Measurements from ENCODE around the gene CRYGS.
"Not testable (repeated sequence)": the region's sequence is repeated elsewhere in the genome, so short reads cannot be mapped to it uniquely, and the experiment has no call there.

Gene CRYGS

GRCh38 chr3:186544281-186544680 is at the start of gene CRYGS:
Gene CRYGS, minus strand, starts transcription at chr3:186544380. Its CDS starts 54 bp downstream, at chr3:186544326.
- H3K27me3 ChIP-seq (ENCODE audit: control insufficient read depth, insufficient read depth, low read length) = no peaks in the 10 kb centered on the region
- no peaks in the 10 kb centered on the region for H3K36me3 ChIP-seq (ENCODE audit: control insufficient read depth, insufficient read depth, low read length)
- H3K4me1 ChIP-seq (ENCODE audit: control insufficient read depth, insufficient read depth, low read length) = no peaks in the 10 kb centered on the region
- no peak within 1 kb of the TSS for H3K4me3 ChIP-seq (ENCODE audit: low read length)
- H3K27ac ChIP-seq (ENCODE audit: low read depth, low read length) = no peak within 1 kb of the TSS
- no peak within 1 kb of the TSS for H3K9ac ChIP-seq (ENCODE audit: low read length)

- Histone ChIP-seq H3K4me1 (ENCODE audit: control insufficient read depth, insufficient read depth, low read length) (no peaks in the 10 kb centered on the region), H3K36me3 (ENCODE audit: control insufficient read depth, insufficient read depth, low read length) (no peaks in the 10 kb centered on the region), H3K27ac (ENCODE audit: low read depth, low read length) (no peak overlapping the region), H3K9ac (ENCODE audit: low read length) (no peak overlapping the region), H3K27me3 (ENCODE audit: control insufficient read depth, insufficient read depth, low read length) (no peaks in the 10 kb centered on the region), H3K4me3 (ENCODE audit: low read length) (no peak overlapping the region)
Measured at GRCh38 chr3:186593862-186594261, 49.7 kb upstream of the CRYGS start.

GRCh38 chr3:186592682-186593081 is 48.5 kb upstream of the CRYGS start:
- Histone ChIP-seq H3K27me3 (ENCODE audit: control insufficient read depth, insufficient read depth, low read length) (no peaks in the 10 kb centered on the region), H3K9ac (ENCODE audit: low read length) (no peak overlapping the region), H3K27ac (ENCODE audit: low read depth, low read length) (no peak overlapping the region), H3K4me1 (ENCODE audit: control insufficient read depth, insufficient read depth, low read length) (no peaks in the 10 kb centered on the region), H3K4me3 (ENCODE audit: low read length) (no peak overlapping the region), H3K36me3 (ENCODE audit: control insufficient read depth, insufficient read depth, low read length) (no peaks in the 10 kb centered on the region)

- Histone ChIP-seq H3K4me1 (ENCODE audit: control insufficient read depth, insufficient read depth, low read length) (no peaks in the 10 kb centered on the region), H3K36me3 (ENCODE audit: control insufficient read depth, insufficient read depth, low read length) (no peaks in the 10 kb centered on the region), H3K9ac (ENCODE audit: low read length) (no peak overlapping the region), H3K4me3 (ENCODE audit: low read length) (no peak overlapping the region), H3K27me3 (ENCODE audit: control insufficient read depth, insufficient read depth, low read length) (no peaks in the 10 kb centered on the region), H3K27ac (ENCODE audit: low read depth, low read length) (no peak overlapping the region)
Measured at GRCh38 chr3:186590580-186591295, 46.6 kb upstream of the CRYGS start.

- Histone ChIP-seq H3K27me3 (ENCODE audit: control insufficient read depth, insufficient read depth, low read length) (no peaks in the 10 kb centered on the region), H3K27ac (ENCODE audit: low read depth, low read length) (no peak overlapping the region), H3K4me3 (ENCODE audit: low read length) (no peak overlapping the region), H3K9ac (ENCODE audit: low read length) (no peak overlapping the region), H3K36me3 (ENCODE audit: control insufficient read depth, insufficient read depth, low read length) (peaks cover under 1% of the 10 kb centered on the region), H3K4me1 (ENCODE audit: control insufficient read depth, insufficient read depth, low read length) (no peaks in the 10 kb centered on the region)
Measured at GRCh38 chr3:186589856-186590579, 45.8 kb upstream of the CRYGS start.

- Histone ChIP-seq H3K36me3 (ENCODE audit: control insufficient read depth, insufficient read depth, low read length) (peaks cover 10% of the 10 kb centered on the region), H3K9ac (ENCODE audit: low read length) (no peak overlapping the region), H3K4me1 (ENCODE audit: control insufficient read depth, insufficient read depth, low read length) (no peaks in the 10 kb centered on the region), H3K27me3 (ENCODE audit: control insufficient read depth, insufficient read depth, low read length) (no peaks in the 10 kb centered on the region), H3K4me3 (ENCODE audit: low read length) (no peak overlapping the region), H3K27ac (ENCODE audit: low read depth, low read length) (no peak overlapping the region)
Measured at GRCh38 chr3:186589121-186589520, 44.9 kb upstream of the CRYGS start.

- Histone ChIP-seq H3K27me3 (ENCODE audit: control insufficient read depth, insufficient read depth, low read length) (no peaks in the 10 kb centered on the region), H3K4me1 (ENCODE audit: control insufficient read depth, insufficient read depth, low read length) (no peaks in the 10 kb centered on the region), H3K27ac (ENCODE audit: low read depth, low read length) (no peak overlapping the region)
Measured at GRCh38 chr3:186588632-186589031, 44.5 kb upstream of the CRYGS start.

GRCh38 chr3:186587183-186587582 is 43.0 kb upstream of the CRYGS start:
- Histone ChIP-seq H3K4me3 (ENCODE audit: low read length) (no peak overlapping the region), H3K27me3 (ENCODE audit: control insufficient read depth, insufficient read depth, low read length) (no peaks in the 10 kb centered on the region), H3K9ac (ENCODE audit: low read length) (no peak overlapping the region), H3K4me1 (ENCODE audit: control insufficient read depth, insufficient read depth, low read length) (no peaks in the 10 kb centered on the region), H3K27ac (ENCODE audit: low read depth, low read length) (no peak overlapping the region), H3K36me3 (ENCODE audit: control insufficient read depth, insufficient read depth, low read length) (peaks cover 22% of the 10 kb centered on the region)

More at GRCh38 chr3:186588632-186589031, 44.5 kb upstream of the CRYGS start:
- Histone ChIP-seq H3K4me3 (ENCODE audit: low read length) (no peak overlapping the region), H3K36me3 (ENCODE audit: control insufficient read depth, insufficient read depth, low read length) (peaks cover 15% of the 10 kb centered on the region), H3K9ac (ENCODE audit: low read length) (no peak overlapping the region)

GRCh38 chr3:186586245-186586644 is 42.1 kb upstream of the CRYGS start:
- not testable (repeated sequence) for H3K27ac ChIP-seq (ENCODE audit: low read depth, low read length); H3K4me1 ChIP-seq (ENCODE audit: control insufficient read depth, insufficient read depth, low read length); H3K27me3 ChIP-seq (ENCODE audit: control insufficient read depth, insufficient read depth, low read length); H3K4me3 ChIP-seq (ENCODE audit: low read length); H3K9ac ChIP-seq (ENCODE audit: low read length)
- peaks cover 28% of the 10 kb centered on the region for H3K36me3 ChIP-seq (ENCODE audit: control insufficient read depth, insufficient read depth, low read length)

GRCh38 chr3:186583831-186584230 is 39.7 kb upstream of the CRYGS start:
- Histone ChIP-seq H3K4me1 (ENCODE audit: control insufficient read depth, insufficient read depth, low read length) (no peaks in the 10 kb centered on the region), H3K9ac (ENCODE audit: low read length) (no peak overlapping the region), H3K27ac (ENCODE audit: low read depth, low read length) (no peak overlapping the region), H3K27me3 (ENCODE audit: control insufficient read depth, insufficient read depth, low read length) (no peaks in the 10 kb centered on the region), H3K4me3 (ENCODE audit: low read length) (no peak overlapping the region), H3K36me3 (ENCODE audit: control insufficient read depth, insufficient read depth, low read length) (peaks cover 34% of the 10 kb centered on the region)

- Histone ChIP-seq H3K27ac (ENCODE audit: low read depth, low read length) (no peak overlapping the region), H3K27me3 (ENCODE audit: control insufficient read depth, insufficient read depth, low read length) (no peaks in the 10 kb centered on the region), H3K9ac (ENCODE audit: low read length) (no peak overlapping the region), H3K4me1 (ENCODE audit: control insufficient read depth, insufficient read depth, low read length) (no peaks in the 10 kb centered on the region), H3K4me3 (ENCODE audit: low read length) (no peak overlapping the region), H3K36me3 (ENCODE audit: control insufficient read depth, insufficient read depth, low read length) (peaks cover 34% of the 10 kb centered on the region)
Measured at GRCh38 chr3:186582541-186582940, 38.4 kb upstream of the CRYGS start.

- Histone ChIP-seq H3K9ac (ENCODE audit: low read length) (no peak overlapping the region), H3K27me3 (ENCODE audit: control insufficient read depth, insufficient read depth, low read length) (no peaks in the 10 kb centered on the region), H3K4me3 (ENCODE audit: low read length) (no peak overlapping the region), H3K27ac (ENCODE audit: low read depth, low read length) (no peak overlapping the region), H3K36me3 (ENCODE audit: control insufficient read depth, insufficient read depth, low read length) (peaks cover 42% of the 10 kb centered on the region), H3K4me1 (ENCODE audit: control insufficient read depth, insufficient read depth, low read length) (no peaks in the 10 kb centered on the region)
Measured at GRCh38 chr3:186580785-186581184, 36.6 kb upstream of the CRYGS start.

- H3K4me1 ChIP-seq (ENCODE audit: control insufficient read depth, insufficient read depth, low read length) = no peaks in the 10 kb centered on the region
- H3K36me3 ChIP-seq (ENCODE audit: control insufficient read depth, insufficient read depth, low read length) = peaks cover 20% of the 10 kb centered on the region
- no peak overlapping the region for H3K27ac ChIP-seq (ENCODE audit: low read depth, low read length)
- no peak overlapping the region for H3K9ac ChIP-seq (ENCODE audit: low read length)
- no peak overlapping the region for H3K4me3 ChIP-seq (ENCODE audit: low read length)
- H3K27me3 ChIP-seq (ENCODE audit: control insufficient read depth, insufficient read depth, low read length) = no peaks in the 10 kb centered on the region
Measured at GRCh38 chr3:186577521-186577920, 33.3 kb upstream of the CRYGS start.

Measured in rectal smooth muscle tissue (tissue), 1 donor.